Activated T-cell treated with anti-CD3 and anti-CD28 coated beads for 1 hour (primary cell): ENCODE data around the gene SEH1L.
"Not testable (repeated sequence)": the region's sequence is repeated elsewhere in the genome, so short reads cannot be mapped to it uniquely, and the experiment has no call there.

ENCODE experiments used
- DNase-seq: peaks from one replicate; pipeline ENCODE4 v3.0.0-alpha.2; 2020; ENCODE audit warnings: low read depth

Gene SEH1L

GRCh38 chr18:12996661-12997292 is 49.0 kb downstream of the SEH1L start:
- no peak for DNase-seq

- not testable (repeated sequence) for DNase-seq
Measured at GRCh38 chr18:12997330-12997729, 49.5 kb downstream of the SEH1L start.

- no peak for DNase-seq
Measured at GRCh38 chr18:12998332-12999060, 50.7 kb downstream of the SEH1L start.

- DNase-seq: no peak
Measured at GRCh38 chr18:13003466-13003896, 55.7 kb downstream of the SEH1L start.

- DNase-seq: no peak
Measured at GRCh38 chr18:13004396-13004795, 56.6 kb downstream of the SEH1L start.

- no peak for DNase-seq
Measured at GRCh38 chr18:13005289-13005688, 57.5 kb downstream of the SEH1L start.

- no peak for DNase-seq
Measured at GRCh38 chr18:13006531-13007247, 58.9 kb downstream of the SEH1L start.

- no peak for DNase-seq
Measured at GRCh38 chr18:13007248-13007560, 59.4 kb downstream of the SEH1L start.

GRCh38 chr18:13011719-13012118 is 63.9 kb downstream of the SEH1L start:
- no peak for DNase-seq

GRCh38 chr18:13014232-13014631 is 66.4 kb downstream of the SEH1L start:
- DNase-seq: no peak

- DNase-seq: no peak
Measured at GRCh38 chr18:13014818-13015217, 67.0 kb downstream of the SEH1L start.

GRCh38 chr18:13017247-13017875 is 69.5 kb downstream of the SEH1L start:
- no peak for DNase-seq

GRCh38 chr18:13018374-13018773 is 70.6 kb downstream of the SEH1L start:
- DNase-seq: no peak

GRCh38 chr18:13019301-13019700 is 71.5 kb downstream of the SEH1L start:
- DNase-seq: no peak

- DNase-seq: no peak
Measured at GRCh38 chr18:13022644-13023043, 74.8 kb downstream of the SEH1L start.

- no peak for DNase-seq
Measured at GRCh38 chr18:13025233-13025632, 77.4 kb downstream of the SEH1L start.

- DNase-seq: no peak
Measured at GRCh38 chr18:13026583-13027270, 78.9 kb downstream of the SEH1L start.

GRCh38 chr18:13028869-13029268 is 81.1 kb downstream of the SEH1L start:
- no peak for DNase-seq

GRCh38 chr18:13032173-13032572 is 84.4 kb downstream of the SEH1L start:
- no peak for DNase-seq

GRCh38 chr18:13035249-13035914 is 87.6 kb downstream of the SEH1L start:
- no peak for DNase-seq

- DNase-seq: no peak
Measured at GRCh38 chr18:13036622-13037320, 89.0 kb downstream of the SEH1L start.
